Putamen (tissue), 1 donor: ENCODE data around the gene CADM2.
A peak's percentile ranks its signal among the peaks of the same experiment; 100 is the strongest.
"Not testable (repeated sequence)": the region's sequence is repeated elsewhere in the genome, so short reads cannot be mapped to it uniquely, and the experiment has no call there.

Experiments
- DNase-seq: peaks from one replicate; pipeline ENCODE4 v3.0.0-alpha.2; 2016; ENCODE audit warnings: low spot score

CADM2 gene

GRCh38 chr3:85672761-85673160, 714.0 kb downstream of the CADM2 start:
- DNase-seq: no peak

- no peak for DNase-seq
Measured at GRCh38 chr3:85678713-85679112, 719.9 kb downstream of the CADM2 start.

- no peak for DNase-seq
Measured at GRCh38 chr3:85681906-85682305, 723.1 kb downstream of the CADM2 start.

- no peak for DNase-seq
Measured at GRCh38 chr3:85691196-85691595, 732.4 kb downstream of the CADM2 start.

- DNase-seq: no peak
Measured at GRCh38 chr3:85697156-85697555, 738.4 kb downstream of the CADM2 start.

GRCh38 chr3:85706130-85706529, 747.3 kb downstream of the CADM2 start:
- DNase-seq: no peak

- DNase-seq: not testable (repeated sequence)
Measured at GRCh38 chr3:85708325-85708724, 749.5 kb downstream of the CADM2 start.

GRCh38 chr3:85709346-85709892, 750.6 kb downstream of the CADM2 start:
- DNase-seq: no peak

GRCh38 chr3:85710490-85710889, 751.7 kb downstream of the CADM2 start:
- DNase-seq: no peak

- no peak for DNase-seq
Measured at GRCh38 chr3:85721409-85722145, 762.8 kb downstream of the CADM2 start.

- DNase-seq: no peak
Measured at GRCh38 chr3:85725809-85726208, 767.0 kb downstream of the CADM2 start.

- DNase-seq: no peak
Measured at GRCh38 chr3:85726241-85726640, 767.5 kb downstream of the CADM2 start.

GRCh38 chr3:85737846-85738245, 779.1 kb downstream of the CADM2 start:
- DNase-seq: no peak

GRCh38 chr3:85740561-85740960, 781.8 kb downstream of the CADM2 start:
- peak; percentile 78 for DNase-seq

- no peak for DNase-seq
Measured at GRCh38 chr3:85758442-85758841, 799.7 kb downstream of the CADM2 start.

GRCh38 chr3:85760342-85760741, 801.6 kb downstream of the CADM2 start:
- DNase-seq: no peak

- DNase-seq: no peak
Measured at GRCh38 chr3:85780806-85781205, 822.0 kb downstream of the CADM2 start.

- DNase-seq: no peak
Measured at GRCh38 chr3:85781806-85782205, 823.0 kb downstream of the CADM2 start.

GRCh38 chr3:85783291-85783690, 824.5 kb downstream of the CADM2 start:
- DNase-seq: no peak

- no peak for DNase-seq
Measured at GRCh38 chr3:85785766-85786165, 827.0 kb downstream of the CADM2 start.

- no peak for DNase-seq
Measured at GRCh38 chr3:85790445-85791030, 831.7 kb downstream of the CADM2 start.

GRCh38 chr3:85796140-85796539, 837.4 kb downstream of the CADM2 start:
- no peak for DNase-seq

GRCh38 chr3:85800676-85801075, 841.9 kb downstream of the CADM2 start:
- no peak for DNase-seq

GRCh38 chr3:85801955-85802354, 843.2 kb downstream of the CADM2 start:
- no peak for DNase-seq
